HG03280 (cell line): ENCODE measurements around the gene IL31.
"Not testable (repeated sequence)": the region's sequence is repeated elsewhere in the genome, so short reads cannot be mapped to it uniquely, and the experiment has no call there.

Experiments used
- ATAC-seq: cut with Tn5 transposase; IDR thresholded peaks from one replicate; pipeline ENCODE4 v1.9.1; 2021; ENCODE audit warnings: mild to moderate bottlenecking, moderate library complexity; ENCODE audit not compliant: unreplicated experiment

The IL31 gene

GRCh38 chr12:122174155-122174845 lies at the start of gene IL31:
IL31 (minus strand) TSS chr12:122174221; CDS start chr12:122174172, 49 bp downstream.
- no peak for ATAC-seq

- ATAC-seq = no peak
Observed at GRCh38 chr12:122216445-122216844, 42.4 kb upstream of the IL31 start.

GRCh38 chr12:122215771-122216170 lies 41.8 kb upstream of the IL31 start:
- no peak for ATAC-seq

DNA sequence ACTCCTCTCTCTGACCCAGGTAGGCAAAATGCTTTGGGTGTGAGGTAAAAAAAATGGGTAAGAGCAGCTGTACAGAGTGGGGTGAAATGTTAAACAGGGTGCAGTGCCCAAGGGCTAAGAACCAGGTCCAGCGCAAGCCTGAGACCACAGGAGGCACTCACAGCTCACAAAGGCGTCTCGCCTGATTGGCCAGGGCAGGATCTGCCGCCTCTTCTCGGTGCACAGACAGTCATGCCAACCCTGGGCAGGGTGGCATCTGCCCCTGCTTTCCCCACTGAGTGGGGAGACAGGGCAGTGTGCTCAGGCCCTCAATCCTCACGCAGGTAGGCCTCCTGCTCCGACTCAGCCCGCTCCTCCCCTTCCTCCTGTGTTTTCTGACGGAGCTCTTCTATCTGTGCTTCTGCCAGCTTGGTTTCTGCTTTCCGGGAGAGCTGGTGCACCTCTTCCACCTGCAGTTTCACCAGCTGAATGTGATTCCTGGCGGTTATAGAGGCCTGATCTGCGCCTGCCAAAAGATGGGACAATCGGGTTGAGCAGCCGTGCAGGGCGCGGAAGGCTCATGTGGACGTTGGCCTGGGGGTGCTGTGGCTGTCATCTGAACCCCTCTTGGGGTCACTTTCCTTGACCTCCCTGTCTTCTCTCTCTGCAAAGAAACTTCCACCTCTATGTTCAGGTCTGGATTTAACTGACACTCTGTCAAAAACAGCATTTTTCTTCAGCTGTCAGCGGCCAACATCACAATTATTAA lies 34.2 kb upstream of the IL31 start:
- ATAC-seq = no peak

DNA sequence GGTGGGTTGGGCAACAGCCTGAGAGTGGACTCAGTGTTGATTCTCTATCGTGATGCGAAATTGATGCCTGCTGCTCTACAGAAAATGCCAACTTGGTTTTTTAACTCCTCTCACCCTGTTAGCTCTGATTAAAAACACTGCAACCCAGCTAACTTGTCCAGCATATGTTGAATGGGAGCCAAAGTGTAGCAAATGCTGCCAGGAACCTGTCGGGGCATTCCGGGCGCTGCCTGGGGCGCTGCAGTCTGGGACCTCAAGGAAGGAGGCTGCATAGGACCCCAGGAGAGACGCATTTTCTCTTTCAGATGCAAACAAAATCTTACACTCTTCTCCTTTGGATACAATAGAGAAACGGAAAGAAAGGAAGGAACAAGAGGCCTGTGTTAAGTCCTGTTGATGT lies 33.4 kb upstream of the IL31 start:
- ATAC-seq = no peak

DNA sequence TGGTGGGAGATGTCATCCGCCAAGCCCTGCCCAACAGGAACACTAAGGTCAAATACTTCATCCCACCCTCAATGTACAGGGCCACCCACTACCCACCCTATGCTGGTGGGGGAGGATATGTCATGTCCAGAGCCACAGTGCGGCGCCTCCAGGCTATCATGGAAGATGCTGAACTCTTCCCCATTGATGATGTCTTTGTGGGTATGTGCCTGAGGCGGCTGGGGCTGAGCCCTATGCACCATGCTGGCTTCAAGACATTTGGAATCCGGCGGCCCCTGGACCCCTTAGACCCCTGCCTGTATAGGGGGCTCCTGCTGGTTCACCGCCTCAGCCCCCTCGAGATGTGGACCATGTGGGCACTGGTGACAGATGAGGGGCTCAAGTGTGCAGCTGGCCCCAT lies 33.0 kb upstream of the IL31 start:
- ATAC-seq = no peak

- no peak for ATAC-seq
Observed at GRCh38 chr12:122206111-122206881, 32.3 kb upstream of the IL31 start.

DNA sequence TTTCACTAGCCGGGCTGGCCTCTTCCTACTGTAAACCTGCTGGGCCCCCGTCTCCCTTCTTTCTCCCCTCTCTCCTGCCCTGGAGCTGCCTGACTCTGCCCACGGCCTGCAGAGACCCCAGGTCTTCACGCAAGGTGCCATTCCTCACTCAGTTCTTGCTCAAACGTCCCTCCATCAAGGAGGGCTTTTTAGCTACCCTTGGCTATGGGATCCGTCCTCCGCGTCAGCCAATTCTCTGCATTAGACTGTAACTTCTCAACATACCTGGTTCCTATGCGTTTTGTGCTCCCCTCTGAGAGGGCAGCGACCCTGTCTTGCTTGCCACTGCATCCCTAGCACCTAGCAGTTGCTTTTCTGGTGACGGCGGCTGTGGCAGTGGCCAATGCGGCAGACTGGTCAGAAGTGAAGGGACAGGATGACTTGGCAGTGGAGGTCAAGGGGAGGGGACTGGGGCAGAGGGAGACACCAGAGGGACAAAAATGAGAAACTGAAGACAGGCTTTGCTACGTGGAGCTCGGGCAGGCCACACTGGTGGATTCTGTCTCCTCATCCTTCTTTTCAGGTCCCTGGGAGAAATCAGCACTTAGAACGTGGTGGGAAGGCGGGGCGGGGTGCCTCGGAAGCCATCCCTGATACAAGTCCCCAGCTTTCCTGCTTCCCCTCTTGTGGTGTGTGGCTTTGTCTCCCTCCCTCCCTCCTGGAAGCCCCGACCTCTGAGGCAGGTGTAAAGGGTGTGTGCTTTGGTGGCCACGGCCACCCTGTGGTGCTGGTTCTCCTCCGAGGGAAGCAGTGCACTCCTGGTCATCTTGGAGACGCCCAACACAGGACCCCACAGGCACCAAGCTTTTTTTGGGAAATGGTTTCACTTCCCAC lies 31.3 kb upstream of the IL31 start:
- ATAC-seq = no peak

GRCh38 chr12:122204167-122205052 lies 30.4 kb upstream of the IL31 start:
- ATAC-seq = no peak

DNA sequence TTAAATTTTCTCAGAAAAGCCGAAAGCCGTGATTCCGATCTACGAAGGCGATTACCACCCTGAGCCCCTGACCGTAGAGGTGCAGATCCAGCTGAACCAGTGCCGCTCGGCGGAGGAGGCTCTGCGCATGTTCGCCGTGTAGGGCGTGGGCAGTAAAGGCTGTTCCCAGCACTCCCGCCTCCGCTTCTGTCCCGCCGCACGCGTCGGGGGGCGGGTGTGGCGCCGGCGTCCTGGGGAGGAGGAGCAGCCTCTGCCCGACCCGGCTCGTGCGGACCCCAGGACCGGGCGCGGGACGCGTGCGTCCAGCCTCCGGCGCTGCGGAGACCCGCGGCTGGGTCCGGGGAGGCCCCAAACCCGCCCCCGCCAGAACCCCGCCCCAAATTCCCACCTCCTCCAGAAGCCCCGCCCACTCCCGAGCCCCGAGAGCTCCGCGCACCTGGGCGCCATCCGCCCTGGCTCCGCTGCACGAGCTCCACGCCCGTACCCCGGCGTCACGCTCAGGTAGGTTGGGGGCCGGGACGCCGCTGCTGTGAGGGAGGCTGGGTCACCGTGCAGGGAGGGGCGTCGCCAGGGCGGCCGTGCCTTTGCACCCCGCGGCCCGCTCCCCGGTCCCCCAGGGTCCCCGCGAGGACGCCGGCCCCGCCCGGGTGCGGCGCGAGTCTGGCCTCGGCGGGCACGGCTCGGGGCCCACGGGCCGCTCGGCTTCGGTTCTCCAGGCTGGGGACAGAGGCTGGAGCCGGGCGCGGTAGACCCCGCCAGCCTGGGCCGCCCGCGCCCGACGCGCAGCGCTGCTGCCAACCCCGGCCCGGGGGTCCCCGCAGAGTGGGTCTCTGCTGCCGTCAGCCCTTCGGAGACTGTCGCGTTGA lies 29.5 kb upstream of the IL31 start, which contains the start of gene B3GNT4:
Gene B3GNT4 (plus strand): TSS at position 409 of the 866 bp plus-strand sequence. CDS start 910 bp downstream, outside the sequence.
- peak; percentile 50 for ATAC-seq

- ATAC-seq = not testable (repeated sequence)
Observed at GRCh38 chr12:122202811-122203210, 28.8 kb upstream of the IL31 start.

DNA sequence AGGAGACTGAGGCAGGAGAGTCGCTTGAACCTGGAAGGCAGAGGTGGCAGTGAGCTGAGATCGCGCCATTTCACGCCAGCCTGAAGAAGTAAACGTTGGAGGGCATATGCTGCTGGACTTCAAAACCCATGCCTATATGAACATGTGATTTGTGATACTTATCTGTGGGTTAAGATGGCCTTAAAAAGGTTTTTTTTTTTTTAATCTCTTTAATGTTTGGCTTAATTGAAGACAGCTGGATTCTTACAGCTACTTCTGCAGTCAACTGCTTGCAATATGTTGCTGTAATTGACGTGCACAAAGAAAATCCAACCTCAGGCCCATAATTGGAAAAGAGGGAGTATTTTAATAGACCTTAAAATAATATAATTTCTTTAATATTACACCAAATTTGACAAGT lies 28.0 kb upstream of the IL31 start:
- no peak for ATAC-seq

DNA sequence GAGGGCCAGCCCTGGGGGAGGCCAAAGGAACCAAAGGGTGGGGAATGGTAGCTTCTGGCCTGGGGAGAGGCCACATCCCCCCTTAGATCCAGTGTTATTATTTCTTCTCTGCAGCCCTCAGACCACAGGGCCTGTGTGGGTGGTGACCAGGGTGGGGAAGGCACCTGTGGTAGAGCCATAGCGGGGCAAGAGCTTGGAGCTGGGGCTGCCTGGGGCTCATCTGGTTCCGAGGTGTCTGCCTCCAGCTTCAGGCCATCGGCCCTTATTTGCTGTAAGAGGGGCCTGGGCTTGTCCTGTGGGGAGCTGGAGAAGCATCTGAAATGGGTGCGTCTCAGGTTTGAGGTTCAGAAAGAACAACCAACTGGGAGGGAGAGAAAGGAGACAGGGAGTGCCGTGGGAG lies 27.4 kb upstream of the IL31 start:
- no peak for ATAC-seq

GRCh38 chr12:122200541-122201175 lies 26.6 kb upstream of the IL31 start:
- no peak for ATAC-seq

- ATAC-seq = no peak
Observed at GRCh38 chr12:122199484-122200355, 25.7 kb upstream of the IL31 start.

DNA sequence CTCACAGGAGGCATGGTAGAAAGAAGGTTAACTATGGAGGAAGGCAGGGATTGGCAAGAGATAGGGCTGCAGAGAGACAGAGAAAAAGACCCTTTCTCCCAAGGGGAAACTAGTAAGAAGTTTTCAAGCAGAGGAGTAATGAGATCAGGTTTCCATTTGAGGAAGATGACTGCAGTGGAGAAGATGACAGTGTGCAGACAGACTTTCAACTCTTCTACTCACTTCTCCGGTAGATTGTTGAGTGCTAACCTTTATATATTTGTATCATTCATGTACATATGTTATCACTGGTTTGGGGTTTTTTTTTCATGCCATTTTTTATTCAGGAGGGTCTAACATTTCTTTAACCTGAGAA lies 23.6 kb upstream of the IL31 start:
- ATAC-seq = no peak

DNA sequence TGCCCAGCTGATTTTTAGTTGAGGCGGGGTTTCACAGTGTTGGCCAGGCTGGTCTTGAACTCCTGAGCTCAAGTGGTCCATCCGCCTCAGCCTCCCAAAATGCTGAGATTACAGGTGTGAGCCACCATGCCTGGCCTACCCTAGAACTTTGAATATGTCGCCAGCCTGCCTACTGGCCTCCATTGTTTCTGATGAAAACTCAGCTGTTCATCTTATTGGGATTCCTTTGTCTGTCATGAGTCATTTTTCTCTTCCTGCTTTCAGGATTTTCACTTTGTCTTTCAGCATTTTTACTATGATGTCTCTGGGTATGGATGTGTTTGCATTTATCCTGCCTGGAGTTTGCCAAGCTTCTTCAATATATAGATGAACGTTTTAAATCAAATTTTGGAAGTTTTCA lies 21.4 kb upstream of the IL31 start:
- no peak for ATAC-seq
